T-helper 2 cell treated with Interferon-gamma antibody and Interleukin-4, amounts not matched to agents 5 μg/mL and 100 μg/mL, for 36 hours (primary cell): ENCODE results near the gene PSEN2.
"Not testable (repeated sequence)": the region's sequence is repeated elsewhere in the genome, so short reads cannot be mapped to it uniquely, and the experiment has no call there.

Experiments
- DNase-seq: peaks from one replicate; pipeline ENCODE4 v3.0.0; 2021; ENCODE audit warnings: low spot score
- H3K27ac Mint-ChIP-seq: one replicate; pipeline ENCODE4 v1.8.0; 2021; ENCODE audit warnings: mild to moderate bottlenecking, mixed read lengths
- H3K27me3 Mint-ChIP-seq: one replicate; pipeline ENCODE4 v1.8.0; 2021; ENCODE audit warnings: low read depth, mixed read lengths
- H3K36me3 Mint-ChIP-seq: one replicate; pipeline ENCODE4 v1.8.0; 2021; ENCODE audit warnings: low read depth, mixed read lengths
- H3K4me1 Mint-ChIP-seq: one replicate; pipeline ENCODE4 v1.8.0; 2021; ENCODE audit warnings: low read depth, mixed read lengths
- H3K4me3 Mint-ChIP-seq: one replicate; pipeline ENCODE4 v1.8.0; 2022; ENCODE audit warnings: mild to moderate bottlenecking, moderate library complexity, mixed read lengths
- H3K9me3 Mint-ChIP-seq: one replicate; pipeline ENCODE4 v1.8.0; 2021; ENCODE audit warnings: mixed read lengths

Gene PSEN2

GRCh38 chr1:226835396-226835795 lies 35.0 kb upstream of the PSEN2 start:
- H3K9me3 Mint-ChIP-seq, H3K27ac Mint-ChIP-seq, DNase-seq, H3K4me3 Mint-ChIP-seq, H3K36me3 Mint-ChIP-seq, H3K4me1 Mint-ChIP-seq, H3K27me3 Mint-ChIP-seq: not testable (repeated sequence)

DNA sequence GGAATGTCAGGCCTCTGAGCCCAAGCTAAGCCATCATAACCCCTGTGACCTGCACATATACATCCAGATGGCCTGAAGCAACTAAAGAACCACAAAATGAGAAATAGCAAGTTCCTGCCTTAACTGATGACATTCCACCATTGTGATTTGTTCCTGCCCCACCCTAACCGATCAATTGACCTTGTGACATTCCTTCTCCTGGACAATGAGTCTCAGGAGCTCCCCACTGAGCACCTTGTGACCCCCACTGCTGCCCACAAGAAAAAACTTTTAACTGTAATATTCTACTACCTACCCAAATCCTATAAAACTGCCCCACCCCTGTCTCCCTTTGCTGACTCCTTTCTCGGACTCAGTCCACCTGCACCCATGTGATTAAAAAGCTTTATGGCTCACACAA lies 32.5 kb upstream of the PSEN2 start:
- H3K27me3 Mint-ChIP-seq, H3K4me1 Mint-ChIP-seq, H3K4me3 Mint-ChIP-seq, H3K36me3 Mint-ChIP-seq, DNase-seq, H3K9me3 Mint-ChIP-seq, H3K27ac Mint-ChIP-seq: not testable (repeated sequence)

DNA sequence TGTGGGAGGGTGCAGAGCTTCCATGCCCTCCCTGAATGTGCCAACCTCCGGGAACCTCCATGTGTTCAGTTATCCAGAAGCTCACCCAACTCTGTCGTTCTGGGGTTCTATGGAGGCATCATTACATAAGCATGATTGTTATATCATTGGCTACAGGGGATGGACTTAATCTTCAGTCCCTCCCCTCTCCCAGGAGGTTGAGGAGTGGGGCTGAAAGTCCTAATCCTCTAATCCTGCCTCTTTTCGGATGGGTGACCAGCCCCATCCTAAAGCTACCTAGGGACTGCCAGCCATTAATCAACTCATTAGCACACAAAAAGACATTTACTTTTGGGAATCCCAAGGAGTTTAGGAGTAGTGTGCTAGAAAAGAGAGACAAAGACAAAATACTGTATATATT lies 32.0 kb upstream of the PSEN2 start:
- H3K27ac Mint-ChIP-seq, result no peak overlapping the region
- H3K4me3 Mint-ChIP-seq, result no peak overlapping the region
- peaks cover 2% of the 10 kb centered on the region for H3K4me1 Mint-ChIP-seq
- no peak for DNase-seq
- H3K27me3 Mint-ChIP-seq, result peaks cover 6% of the 10 kb centered on the region
- peaks cover 7% of the 10 kb centered on the region for H3K9me3 Mint-ChIP-seq
- no peaks in the 10 kb centered on the region for H3K36me3 Mint-ChIP-seq

DNA sequence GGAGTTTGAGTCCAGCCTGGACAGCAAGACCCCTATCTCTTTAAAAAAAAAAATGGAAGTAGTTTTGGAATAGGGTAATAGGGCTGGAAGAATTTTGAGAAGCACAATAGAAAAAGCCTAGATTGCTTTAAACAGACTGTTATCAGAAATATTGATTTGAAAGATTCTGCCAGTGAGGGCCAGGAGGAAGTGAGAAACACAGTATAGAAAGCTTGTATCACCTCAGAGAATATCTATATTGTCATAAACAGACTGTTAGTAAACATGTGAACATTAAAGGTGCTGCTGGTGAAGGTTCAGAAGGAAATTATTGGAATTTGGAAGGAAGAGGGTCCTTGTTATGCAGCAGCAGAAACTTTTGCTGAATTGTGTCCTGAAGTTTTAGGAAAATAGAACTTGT lies 24.8 kb upstream of the PSEN2 start:
- Mint-ChIP-seq H3K36me3 (no peaks in the 10 kb centered on the region), H3K9me3 (no peaks in the 10 kb centered on the region), H3K4me3 (no peak overlapping the region), H3K27ac (no peak overlapping the region), H3K27me3 (peaks cover 2% of the 10 kb centered on the region), H3K4me1 (peaks cover 10% of the 10 kb centered on the region)
- no peak for DNase-seq

DNA sequence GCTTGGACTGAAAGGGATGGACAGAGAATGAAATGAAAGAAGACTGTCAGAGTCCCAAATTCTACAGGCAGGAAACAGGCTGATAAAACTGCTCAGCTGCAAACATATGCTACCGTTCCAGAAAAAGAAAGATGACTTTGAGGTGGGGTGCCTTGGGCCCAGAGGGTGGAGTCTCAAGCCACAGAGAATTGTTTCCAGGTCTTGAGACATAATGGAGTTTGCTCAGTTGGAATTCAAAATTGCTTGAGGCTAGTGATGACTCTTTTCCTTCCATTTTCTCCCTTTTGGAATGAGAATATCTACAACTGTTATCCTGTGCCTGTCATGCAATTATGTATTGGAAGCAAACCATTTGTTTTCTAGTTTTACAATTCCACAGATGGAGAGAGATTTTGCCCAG lies 23.6 kb upstream of the PSEN2 start:
- Mint-ChIP-seq H3K27me3 (peaks cover 2% of the 10 kb centered on the region), H3K4me1 (peaks cover 10% of the 10 kb centered on the region), H3K36me3 (no peaks in the 10 kb centered on the region), H3K4me3 (no peak overlapping the region), H3K9me3 (no peaks in the 10 kb centered on the region), H3K27ac (no peak overlapping the region)
- no peak for DNase-seq

GRCh38 chr1:226854548-226854947 lies 15.9 kb upstream of the PSEN2 start:
- not testable (repeated sequence) for H3K9me3 Mint-ChIP-seq, DNase-seq, H3K36me3 Mint-ChIP-seq, H3K4me1 Mint-ChIP-seq, H3K27ac Mint-ChIP-seq, H3K4me3 Mint-ChIP-seq
- H3K27me3 Mint-ChIP-seq, result peaks cover 17% of the 10 kb centered on the region

- Mint-ChIP-seq H3K36me3 (no peaks in the 10 kb centered on the region), H3K27me3 (peaks cover 10% of the 10 kb centered on the region)
These were observed 7.5 kb upstream of the PSEN2 start for GRCh38 chr1:226862890-226863289.

DNA sequence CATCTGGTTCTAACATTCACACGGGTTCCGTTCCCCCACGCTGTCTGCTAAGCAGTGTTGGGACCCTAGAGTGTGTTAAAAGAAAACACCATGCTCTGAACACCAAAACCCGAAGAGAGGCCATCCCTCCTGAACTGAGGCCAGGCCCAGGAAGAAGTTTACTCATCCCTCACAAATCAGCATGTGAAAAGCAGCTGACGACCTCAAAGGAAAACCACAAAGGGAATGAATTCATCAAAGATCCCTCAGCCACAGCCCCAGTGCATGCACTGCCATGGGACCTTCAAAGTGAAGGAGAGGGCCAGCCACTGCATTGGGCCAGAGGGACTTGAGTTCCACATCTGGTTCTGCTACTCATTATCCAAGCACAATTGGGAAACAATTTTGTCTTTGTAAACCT lies 7.0 kb upstream of the PSEN2 start:
- DNase-seq, result peak; percentile 27
- H3K4me3 Mint-ChIP-seq, result no peak overlapping the region
- peaks cover 11% of the 10 kb centered on the region for H3K27me3 Mint-ChIP-seq
- no peaks in the 10 kb centered on the region for H3K9me3 Mint-ChIP-seq
- no peak overlapping the region for H3K27ac Mint-ChIP-seq
- H3K4me1 Mint-ChIP-seq, result peaks cover 12% of the 10 kb centered on the region
- H3K36me3 Mint-ChIP-seq, result no peaks in the 10 kb centered on the region

More at GRCh38 chr1:226862890-226863289, 7.5 kb upstream of the PSEN2 start:
- no peak overlapping the region for H3K27ac Mint-ChIP-seq
- no peak overlapping the region for H3K4me3 Mint-ChIP-seq
- H3K9me3 Mint-ChIP-seq, result no peaks in the 10 kb centered on the region
- peaks cover 12% of the 10 kb centered on the region for H3K4me1 Mint-ChIP-seq
- DNase-seq, result no peak

DNA sequence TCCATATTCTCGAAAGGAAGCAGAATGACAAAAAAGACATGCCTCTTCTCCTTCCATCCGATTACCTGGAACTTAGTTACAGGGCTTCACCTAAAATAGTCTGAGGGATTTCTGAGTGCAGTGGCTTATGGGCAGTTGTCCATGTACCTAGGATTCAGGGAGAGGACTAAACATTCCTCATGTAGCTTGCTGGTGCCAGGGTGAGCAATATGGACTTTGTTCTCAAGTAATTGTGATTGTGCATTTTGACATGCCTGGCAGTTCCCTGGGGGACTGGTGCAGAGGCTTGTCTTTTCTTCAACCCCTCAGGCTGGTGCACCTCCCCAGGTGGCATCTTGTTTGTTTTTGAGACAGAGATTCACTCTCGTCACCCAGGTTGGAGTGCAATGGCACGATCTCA lies 6.1 kb upstream of the PSEN2 start:
- DNase-seq, result no peak
- Mint-ChIP-seq H3K27ac (no peak overlapping the region), H3K9me3 (no peaks in the 10 kb centered on the region), H3K27me3 (peaks cover 15% of the 10 kb centered on the region), H3K36me3 (no peaks in the 10 kb centered on the region), H3K4me1 (peaks cover 12% of the 10 kb centered on the region), H3K4me3 (no peak overlapping the region)

DNA sequence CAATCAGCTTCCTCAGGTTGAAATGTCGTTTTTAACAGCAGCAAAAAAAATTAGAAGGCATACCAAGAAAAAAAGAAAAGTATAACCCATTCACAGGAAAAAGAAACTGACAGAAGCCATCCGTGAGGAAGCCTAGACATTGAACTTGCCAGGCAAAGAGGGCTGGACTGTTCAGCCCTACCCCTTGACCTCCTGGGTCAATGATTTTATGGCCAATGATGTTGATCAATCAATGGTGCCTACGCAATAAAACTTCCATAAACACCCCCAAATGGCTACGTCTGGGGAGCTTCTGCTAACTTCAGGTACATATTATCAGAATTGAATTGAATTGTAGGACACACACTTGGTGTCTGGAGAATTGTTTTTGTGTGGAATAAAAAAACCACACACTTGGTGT lies 4.8 kb upstream of the PSEN2 start:
- Mint-ChIP-seq H3K4me1 (peaks cover 22% of the 10 kb centered on the region), H3K9me3 (no peaks in the 10 kb centered on the region), H3K27ac (no peak overlapping the region), H3K36me3 (no peaks in the 10 kb centered on the region), H3K4me3 (no peak overlapping the region), H3K27me3 (peaks cover 18% of the 10 kb centered on the region)
- no peak for DNase-seq

DNA sequence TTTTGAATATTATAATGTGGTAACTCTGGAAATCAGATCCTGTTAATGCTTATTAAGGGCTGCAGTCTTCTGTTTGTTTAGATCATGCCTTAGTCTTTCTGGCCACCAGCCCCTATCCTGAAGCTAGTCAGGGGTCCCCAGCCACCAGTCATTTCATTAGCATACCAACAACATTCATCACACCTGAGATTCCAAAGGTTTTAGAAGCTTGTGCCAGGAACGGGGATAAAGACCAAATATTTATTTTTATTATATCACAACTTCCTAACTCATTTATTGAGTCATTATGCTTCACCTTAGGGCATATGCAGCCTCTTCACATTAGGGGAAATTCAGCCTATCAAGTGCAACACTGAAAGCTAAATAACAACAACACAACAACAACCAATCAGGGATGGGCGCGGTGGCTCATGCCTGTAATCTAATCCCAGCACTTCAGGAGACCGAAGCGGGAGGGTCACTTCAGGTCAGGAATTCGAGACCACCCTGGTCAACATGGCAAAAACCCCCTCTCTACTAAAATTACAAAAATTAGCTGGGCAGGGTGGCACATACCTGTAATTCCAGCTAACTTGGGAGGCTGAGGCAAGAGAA lies 2.9 kb upstream of the PSEN2 start:
- no peak overlapping the region for H3K4me3 Mint-ChIP-seq
- H3K27me3 Mint-ChIP-seq, result peaks cover 18% of the 10 kb centered on the region
- H3K4me1 Mint-ChIP-seq, result peaks cover 25% of the 10 kb centered on the region
- H3K27ac Mint-ChIP-seq, result no peak overlapping the region
- H3K36me3 Mint-ChIP-seq, result no peaks in the 10 kb centered on the region
- no peaks in the 10 kb centered on the region for H3K9me3 Mint-ChIP-seq
- DNase-seq, result no peak

DNA sequence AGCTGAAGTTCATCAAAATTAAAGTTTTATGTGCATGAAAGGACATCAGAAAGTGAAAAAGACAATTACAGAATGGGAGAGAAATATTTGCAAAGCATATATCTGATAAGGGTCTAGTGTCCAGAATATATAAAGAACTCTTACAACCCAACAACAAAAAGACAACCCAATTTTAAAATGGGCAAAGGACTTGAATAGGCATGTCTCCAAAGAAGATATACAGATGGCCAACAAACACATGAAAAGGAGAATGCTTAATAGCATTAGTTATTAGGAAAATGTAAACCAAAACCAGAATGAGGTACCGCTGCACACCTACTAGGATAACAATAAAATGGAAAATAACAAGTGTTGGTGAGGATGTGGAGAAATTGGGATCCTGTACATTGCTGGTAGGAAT lies 1.7 kb upstream of the PSEN2 start:
- Mint-ChIP-seq H3K4me1 (peaks cover 14% of the 10 kb centered on the region), H3K4me3 (no peak overlapping the region), H3K9me3 (no peaks in the 10 kb centered on the region), H3K27ac (no peak overlapping the region), H3K36me3 (no peaks in the 10 kb centered on the region), H3K27me3 (peaks cover 18% of the 10 kb centered on the region)
- no peak for DNase-seq

DNA sequence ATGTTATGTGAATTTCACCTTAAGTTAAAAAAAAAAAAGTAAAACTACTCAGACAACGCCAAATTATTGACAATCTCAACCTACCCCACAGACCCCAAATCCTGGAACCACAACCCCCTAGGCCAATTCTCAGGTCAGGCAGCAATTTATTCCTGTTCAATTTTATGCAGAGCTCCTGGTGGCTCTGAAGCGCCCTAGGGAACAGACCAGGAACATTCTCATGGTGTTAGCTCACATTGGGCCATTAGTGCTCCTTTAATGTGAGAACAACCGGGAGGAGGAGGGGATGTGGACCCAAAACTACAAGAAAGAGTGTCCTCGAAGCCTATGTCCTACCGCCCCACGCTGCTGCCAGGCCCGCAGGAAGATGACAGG lies 403 bp upstream of the PSEN2 start:
- Mint-ChIP-seq H3K27ac (peak overlapping the region; percentile 52), H3K4me3 (peak overlapping the region; percentile 81), H3K36me3 (no peaks in the 10 kb centered on the region), H3K9me3 (no peaks in the 10 kb centered on the region), H3K27me3 (peaks cover 18% of the 10 kb centered on the region), H3K4me1 (peaks cover 16% of the 10 kb centered on the region)
- no peak for DNase-seq

- H3K27me3 Mint-ChIP-seq, result peaks cover 15% of the 10 kb centered on the region
These were observed 1.4 kb downstream of the PSEN2 start for GRCh38 chr1:226871636-226872327.

DNA sequence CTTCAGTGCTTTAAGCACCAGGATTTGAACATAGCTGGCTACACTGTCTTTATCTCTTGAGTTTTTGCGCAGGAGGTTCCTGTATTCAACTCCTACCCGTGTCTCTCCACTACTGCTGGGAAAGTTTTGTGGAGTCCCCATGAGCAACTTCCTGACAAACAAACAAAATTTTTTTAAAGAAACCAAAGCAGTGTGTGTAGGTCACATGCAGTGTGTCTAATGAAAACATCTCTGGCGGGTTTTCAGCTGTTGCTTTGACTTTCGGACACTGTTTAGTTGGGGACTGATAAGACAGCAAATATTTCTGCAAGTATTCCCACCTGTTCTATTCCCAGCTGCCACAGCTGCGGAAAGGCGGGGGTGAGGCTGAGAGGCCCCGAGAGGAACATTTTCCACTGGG lies 2.0 kb downstream of the PSEN2 start:
- Mint-ChIP-seq H3K27me3 (peaks cover 13% of the 10 kb centered on the region), H3K36me3 (peaks cover 3% of the 10 kb centered on the region), H3K9me3 (no peaks in the 10 kb centered on the region)

More at GRCh38 chr1:226871636-226872327, 1.4 kb downstream of the PSEN2 start:
- no peak overlapping the region for H3K27ac Mint-ChIP-seq
- H3K36me3 Mint-ChIP-seq, result peaks cover 3% of the 10 kb centered on the region
- no peaks in the 10 kb centered on the region for H3K9me3 Mint-ChIP-seq
- H3K4me1 Mint-ChIP-seq, result peaks cover 16% of the 10 kb centered on the region
- peak overlapping the region; percentile 56 for H3K4me3 Mint-ChIP-seq
- no peak for DNase-seq

More for the DNA sequence above, 2.0 kb downstream of the PSEN2 start:
- DNase-seq, result no peak
- Mint-ChIP-seq H3K27ac (no peak overlapping the region), H3K4me3 (peak overlapping the region; percentile 53), H3K4me1 (peaks cover 16% of the 10 kb centered on the region)
